Coronary artery (tissue), 2 donors: ENCODE data around the gene HIPK2.

ENCODE experiments used
- DNase-seq: peaks from one replicate; pipeline ENCODE4 v3.0.0-alpha.2; 2017; ENCODE audit warnings: low spot score
- H3K27ac ChIP-seq, 2 donors: fragments of 200-600 bp; sonication (generic); one replicate each; pipeline ENCODE4 v1.5.1; 2016 to 2019
- H3K4me3 ChIP-seq: fragments of 200-600 bp; sonication (generic); 2 replicates; pipeline ENCODE4 v1.5.1; 2016; ENCODE audit warnings: mild to moderate bottlenecking, moderate library complexity
- CTCF ChIP-seq: fragments of 200-600 bp; sonication (generic); IDR thresholded peaks from one replicate; pipeline ENCODE4 v1.5.1; 2019; ENCODE audit warnings: antibody characterized with exemption

Gene HIPK2

GRCh38 chr7:139731802-139732470, 45.9 kb downstream of the HIPK2 start:
- no peak for TF ChIP-seq CTCF
- Histone ChIP-seq H3K4me3 (peak overlapping the region; percentile 41), H3K27ac (peak overlapping the region; percentile 95 to 97)
- peak; percentile 96 for DNase-seq

- no peak for TF ChIP-seq CTCF
- H3K27ac ChIP-seq, result peak overlapping the region; percentile 95 to 97
- peak; percentile 68 for DNase-seq
- H3K4me3 ChIP-seq, result peak overlapping the region; percentile 41
Observed at GRCh38 chr7:139730746-139731612, 46.8 kb downstream of the HIPK2 start.

- Histone ChIP-seq H3K4me3 (no peak overlapping the region), H3K27ac (peak overlapping the region in 1 of 2 donors; percentile 54)
- DNase-seq, result no peak
- no peak for TF ChIP-seq CTCF
Observed at GRCh38 chr7:139728203-139728602, 49.6 kb downstream of the HIPK2 start.

GRCh38 chr7:139727151-139727705, 50.6 kb downstream of the HIPK2 start:
- Histone ChIP-seq H3K4me3 (no peak overlapping the region), H3K27ac (peak overlapping the region; percentile 4 to 54)
- TF ChIP-seq CTCF, result no peak
- no peak for DNase-seq

GRCh38 chr7:139726485-139726869, 51.3 kb downstream of the HIPK2 start:
- TF ChIP-seq CTCF, result no peak
- H3K4me3 ChIP-seq, result no peak overlapping the region
- DNase-seq, result no peak
- H3K27ac ChIP-seq, result peak overlapping the region; percentile 4 to 54

- TF ChIP-seq CTCF, result no peak
- no peak overlapping the region for H3K4me3 ChIP-seq
- no peak for DNase-seq
- H3K27ac ChIP-seq, result peak overlapping the region in 1 of 2 donors; percentile 6
Observed at GRCh38 chr7:139725858-139726484, 51.8 kb downstream of the HIPK2 start.
